Measurements from ENCODE around the gene HMHB1. TPM values are rescaled to one million over a fixed set of nuclear protein-coding genes. Genes with fewer than 3 reads are reported as not detected.

Gene HMHB1
- total RNA-seq, 2 donors from 2014 or later: not detected

DNA sequence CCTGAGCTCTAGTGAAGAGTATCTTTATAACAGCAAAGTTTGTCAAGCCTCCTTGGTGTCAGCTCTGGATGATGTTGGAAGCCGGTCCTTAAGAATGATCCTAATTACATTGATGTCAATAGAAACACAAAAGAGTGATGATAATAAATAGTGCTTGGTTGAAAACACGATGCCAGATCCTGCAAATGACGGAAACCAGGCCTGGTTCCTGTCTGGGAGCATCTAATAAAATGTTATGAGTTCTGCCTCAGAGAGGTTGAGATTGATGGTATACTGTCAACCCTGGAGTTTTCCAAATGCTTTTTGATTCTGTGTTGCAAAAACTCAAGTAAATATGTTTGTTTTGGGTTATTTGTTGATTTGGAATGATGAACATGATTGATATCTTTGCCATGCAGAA, 23.3 kb downstream of the HMHB1 start:
- no peak overlapping the region for H3K9ac ChIP-seq (ENCODE audit: extremely low read depth, low read length, poor library complexity, severe bottlenecking)
- no peaks in the 10 kb centered on the region for H3K9me3 ChIP-seq (ENCODE audit: control insufficient read depth, low read length)
- no peak overlapping the region for H3K4me3 ChIP-seq (ENCODE audit: low read length)
- H3K36me3 ChIP-seq (ENCODE audit: control insufficient read depth, insufficient read depth, low read length): no peaks in the 10 kb centered on the region
- WGBS, 2 experiments (ENCODE audit: insufficient coverage in 1 of 2, insufficient read length in 1 of 2): 96 to 100% methylated on average over 2 to 3 of the region's 3 CpGs
- H3K4me1 ChIP-seq (ENCODE audit: control insufficient read depth, insufficient read depth, low read length): no peaks in the 10 kb centered on the region
- Mint-ChIP-seq H3K27ac (no peak overlapping the region), H3K9me3 (no peaks in the 10 kb centered on the region), H3K4me1 (peaks cover 3% of the 10 kb centered on the region), H3K4me3 (no peak overlapping the region), H3K27me3 (ENCODE audit: insufficient read depth) (peaks cover 1% of the 10 kb centered on the region), H3K36me3 (ENCODE audit: low read depth) (no peaks in the 10 kb centered on the region)
- no peaks in the 10 kb centered on the region for H3K27me3 ChIP-seq (ENCODE audit: control insufficient read depth, insufficient read depth, low read length, poor library complexity, severe bottlenecking)
- TF ChIP-seq, protein P1, sequence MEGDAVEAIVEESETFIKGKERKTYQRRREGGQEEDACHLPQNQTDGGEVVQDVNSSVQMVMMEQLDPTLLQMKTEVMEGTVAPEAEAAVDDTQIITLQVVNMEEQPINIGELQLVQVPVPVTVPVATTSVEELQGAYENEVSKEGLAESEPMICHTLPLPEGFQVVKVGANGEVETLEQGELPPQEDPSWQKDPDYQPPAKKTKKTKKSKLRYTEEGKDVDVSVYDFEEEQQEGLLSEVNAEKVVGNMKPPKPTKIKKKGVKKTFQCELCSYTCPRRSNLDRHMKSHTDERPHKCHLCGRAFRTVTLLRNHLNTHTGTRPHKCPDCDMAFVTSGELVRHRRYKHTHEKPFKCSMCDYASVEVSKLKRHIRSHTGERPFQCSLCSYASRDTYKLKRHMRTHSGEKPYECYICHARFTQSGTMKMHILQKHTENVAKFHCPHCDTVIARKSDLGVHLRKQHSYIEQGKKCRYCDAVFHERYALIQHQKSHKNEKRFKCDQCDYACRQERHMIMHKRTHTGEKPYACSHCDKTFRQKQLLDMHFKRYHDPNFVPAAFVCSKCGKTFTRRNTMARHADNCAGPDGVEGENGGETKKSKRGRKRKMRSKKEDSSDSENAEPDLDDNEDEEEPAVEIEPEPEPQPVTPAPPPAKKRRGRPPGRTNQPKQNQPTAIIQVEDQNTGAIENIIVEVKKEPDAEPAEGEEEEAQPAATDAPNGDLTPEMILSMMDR (conservative IDR thresholded peaks at IDR 0.05): no peak
- DNase-seq: no peak
- no peak overlapping the region for H3K27ac ChIP-seq (ENCODE audit: low read depth, low read length)

DNA sequence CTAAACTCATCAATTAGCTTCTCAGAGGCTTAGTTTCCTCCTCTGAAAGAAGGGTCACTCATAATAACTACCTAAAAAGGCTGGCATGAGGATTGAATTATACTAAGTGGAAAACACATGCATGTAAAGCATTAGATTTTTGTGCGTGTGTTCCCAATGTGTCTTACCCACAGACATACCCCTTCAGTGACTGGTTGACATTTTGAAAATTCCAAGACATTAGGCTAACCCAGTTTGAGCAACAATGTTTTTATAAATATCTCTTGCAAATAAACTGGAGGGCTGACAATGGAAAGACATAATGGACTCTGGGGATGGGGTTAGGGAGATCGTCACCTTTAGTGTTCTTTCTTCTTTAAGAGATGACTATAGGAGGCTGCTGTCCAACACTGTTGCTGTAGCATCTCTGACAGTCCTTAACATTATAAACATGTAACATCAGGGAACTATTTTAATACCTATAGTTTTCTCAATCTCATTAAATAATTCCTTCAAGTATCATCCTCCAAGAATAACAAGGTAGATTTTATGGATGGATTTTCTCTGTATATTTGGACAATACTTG, 24.3 kb downstream of the HMHB1 start:
- TF ChIP-seq, protein P1 (conservative IDR thresholded peaks at IDR 0.05): no peak
- Histone ChIP-seq H3K36me3 (ENCODE audit: control insufficient read depth, insufficient read depth, low read length) (no peaks in the 10 kb centered on the region), H3K9me3 (ENCODE audit: control insufficient read depth, low read length) (no peaks in the 10 kb centered on the region), H3K27me3 (ENCODE audit: control insufficient read depth, insufficient read depth, low read length, poor library complexity, severe bottlenecking) (no peaks in the 10 kb centered on the region), H3K27ac (ENCODE audit: low read depth, low read length) (no peak overlapping the region), H3K4me3 (ENCODE audit: low read length) (no peak overlapping the region), H3K4me1 (ENCODE audit: control insufficient read depth, insufficient read depth, low read length) (no peaks in the 10 kb centered on the region), H3K9ac (ENCODE audit: extremely low read depth, low read length, poor library complexity, severe bottlenecking) (no peak overlapping the region)
- Mint-ChIP-seq H3K4me3 (no peak overlapping the region), H3K36me3 (ENCODE audit: low read depth) (no peaks in the 10 kb centered on the region), H3K4me1 (peaks cover 3% of the 10 kb centered on the region), H3K9me3 (no peaks in the 10 kb centered on the region), H3K27ac (no peak overlapping the region), H3K27me3 (ENCODE audit: insufficient read depth) (peaks cover 1% of the 10 kb centered on the region)
- WGBS, 2 experiments (ENCODE audit: insufficient coverage in 1 of 2, insufficient read length in 1 of 2): 94% methylated on average over 2 of the region's 2 CpGs; no CpG with 5 or more reads in 1 of the 2 experiments
- no peak for DNase-seq

DNA sequence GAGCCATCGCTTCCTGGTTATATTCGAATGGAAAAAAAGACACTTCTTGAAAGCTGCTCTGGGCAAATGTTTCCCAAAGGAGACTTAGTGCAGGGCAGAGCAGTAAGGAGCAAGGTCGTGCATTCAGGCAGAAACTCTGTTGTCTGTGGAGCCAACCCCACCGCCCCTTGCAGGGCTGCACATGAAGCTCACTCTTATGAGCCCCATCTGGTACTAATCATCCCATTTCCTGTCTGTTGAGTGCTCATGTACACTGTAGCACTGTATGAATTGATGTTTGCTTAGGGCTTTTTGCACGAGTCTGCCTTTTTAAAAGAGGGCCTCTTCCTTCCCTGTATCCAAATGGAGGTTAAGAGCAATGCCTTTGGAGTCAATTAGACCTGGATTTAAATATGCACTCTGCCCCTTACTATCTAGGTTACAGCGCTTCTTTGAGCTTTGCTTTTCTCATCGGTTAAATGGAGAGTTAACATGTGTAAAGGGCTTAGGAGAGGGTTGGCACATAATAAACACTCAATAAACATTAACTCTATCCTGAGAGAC, 25.4 kb downstream of the HMHB1 start:
- DNase-seq: no peak
- H3K27me3 Mint-ChIP-seq (ENCODE audit: insufficient read depth): no peaks in the 10 kb centered on the region
- H3K4me1 ChIP-seq (ENCODE audit: control insufficient read depth, insufficient read depth, low read length): no peaks in the 10 kb centered on the region
- no peaks in the 10 kb centered on the region for H3K36me3 ChIP-seq (ENCODE audit: control insufficient read depth, insufficient read depth, low read length)
- no peaks in the 10 kb centered on the region for H3K9me3 ChIP-seq (ENCODE audit: control insufficient read depth, low read length)
- 90 to 95% methylated on average over 4 to 6 of the region's 7 CpGs for WGBS, 2 experiments (ENCODE audit: insufficient coverage in 1 of 2, insufficient read length in 1 of 2)
- H3K27ac Mint-ChIP-seq: no peak overlapping the region
- no peaks in the 10 kb centered on the region for H3K9me3 Mint-ChIP-seq
- H3K4me3 Mint-ChIP-seq: no peak overlapping the region
- H3K4me3 ChIP-seq (ENCODE audit: low read length): no peak overlapping the region
- no peak overlapping the region for H3K9ac ChIP-seq (ENCODE audit: extremely low read depth, low read length, poor library complexity, severe bottlenecking)
- TF ChIP-seq, protein P1 (conservative IDR thresholded peaks at IDR 0.05): no peak
- H3K27ac ChIP-seq (ENCODE audit: low read depth, low read length): no peak overlapping the region
- H3K27me3 ChIP-seq (ENCODE audit: control insufficient read depth, insufficient read depth, low read length, poor library complexity, severe bottlenecking): no peaks in the 10 kb centered on the region
- H3K4me1 Mint-ChIP-seq: peaks cover 3% of the 10 kb centered on the region
- no peaks in the 10 kb centered on the region for H3K36me3 Mint-ChIP-seq (ENCODE audit: low read depth)
